ENCODE data around the gene IL17RB. TPM values are rescaled to one million over a fixed set of nuclear protein-coding genes. Genes with fewer than 3 reads are reported as not detected.

The IL17RB gene
- total and polyA plus RNA-seq, 5 donors from 2014 or later: 2.5 to 5.1 (median 3.6) TPM

DNA sequence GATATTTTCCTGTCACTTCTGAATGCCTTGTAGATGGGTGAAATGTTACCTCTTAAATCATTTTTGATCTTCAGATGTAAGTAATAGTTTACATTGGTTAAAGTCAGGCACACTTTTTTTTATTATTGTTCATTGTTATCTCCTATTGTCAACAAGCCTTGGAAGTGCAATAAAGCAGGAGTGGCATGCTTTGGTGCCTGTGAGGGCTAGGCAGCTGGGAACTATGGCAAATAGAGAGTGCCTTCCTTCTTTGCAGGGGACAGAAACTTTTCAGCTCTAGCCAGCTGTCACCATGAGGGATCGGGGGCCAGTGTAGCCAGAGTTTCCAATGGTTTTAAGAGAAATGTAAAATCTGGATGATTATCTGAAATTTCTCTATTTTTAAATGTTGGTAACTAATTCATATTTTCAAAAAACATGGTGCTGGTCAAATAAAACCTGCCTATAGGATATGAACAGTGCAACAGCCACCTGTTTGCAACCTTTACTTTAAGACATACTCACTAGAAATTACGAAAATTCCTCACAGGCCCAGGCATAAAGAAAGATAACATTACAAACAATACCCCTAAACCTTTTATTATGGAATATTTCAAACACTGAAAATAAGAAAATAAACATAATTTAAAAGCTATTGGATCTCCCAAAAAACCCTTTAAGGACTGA lies 54.4 kb downstream of the IL17RB start:
- DNase-seq (no peak), ATAC-seq (ENCODE audit: low read depth in 2 of 2) (no peak)
- no peaks in the 10 kb centered on the region for H3K36me3 Mint-ChIP-seq
- Histone ChIP-seq H3K4me1 (ENCODE audit: control insufficient read depth, insufficient read depth, low read length, poor library complexity, severe bottlenecking) (no peaks in the 10 kb centered on the region), H3K36me3 (ENCODE audit: control insufficient read depth, insufficient read depth, low read length) (no peaks in the 10 kb centered on the region), H3K27me3 (ENCODE audit: control insufficient read depth, insufficient read depth, low read length) (peaks cover 30% of the 10 kb centered on the region), H3K9me3 (ENCODE audit: control insufficient read depth in 2 of 2, low read length in 2 of 2) (no peaks in the 10 kb centered on the region), H3K27ac (ENCODE audit: insufficient read depth, low read length, poor library complexity, severe bottlenecking) (no peak overlapping the region), H3K4me3 (ENCODE audit: low read depth, low read length) (no peak overlapping the region)
- H3K27ac Mint-ChIP-seq: no peak overlapping the region
- no peak overlapping the region for H3K4me3 Mint-ChIP-seq
- H3K27me3 Mint-ChIP-seq: peaks cover 68% of the 10 kb centered on the region
- no peaks in the 10 kb centered on the region for H3K4me1 Mint-ChIP-seq
- H3K9me3 Mint-ChIP-seq: peaks cover 0 to 6% (median 0%) of the 10 kb centered on the region in 7 donors

GRCh38 chr3:53902067-53902466 lies 55.7 kb downstream of the IL17RB start:
- Histone ChIP-seq H3K4me3 (ENCODE audit: low read depth, low read length) (no peak overlapping the region), H3K27me3 (ENCODE audit: control insufficient read depth, insufficient read depth, low read length) (peaks cover 26% of the 10 kb centered on the region), H3K4me1 (ENCODE audit: control insufficient read depth, insufficient read depth, low read length, poor library complexity, severe bottlenecking) (no peaks in the 10 kb centered on the region), H3K36me3 (ENCODE audit: control insufficient read depth, insufficient read depth, low read length) (no peaks in the 10 kb centered on the region), H3K27ac (ENCODE audit: insufficient read depth, low read length, poor library complexity, severe bottlenecking) (no peak overlapping the region), H3K9me3 (ENCODE audit: control insufficient read depth in 2 of 2, low read length in 2 of 2) (no peaks in the 10 kb centered on the region)
- H3K4me3 Mint-ChIP-seq: no peak overlapping the region
- H3K27ac Mint-ChIP-seq: no peak overlapping the region
- peaks cover 0 to 7% (median 1%) of the 10 kb centered on the region in 7 donors for H3K9me3 Mint-ChIP-seq
- DNase-seq (no peak), ATAC-seq (ENCODE audit: low read depth in 2 of 2) (no peak)
- H3K36me3 Mint-ChIP-seq: no peaks in the 10 kb centered on the region
- H3K4me1 Mint-ChIP-seq: no peaks in the 10 kb centered on the region
- peaks cover 73% of the 10 kb centered on the region for H3K27me3 Mint-ChIP-seq

- Mint-ChIP-seq H3K36me3 (no peaks in the 10 kb centered on the region), H3K27me3 (peaks cover 73% of the 10 kb centered on the region), H3K4me1 (no peaks in the 10 kb centered on the region), H3K27ac (no peak overlapping the region), H3K9me3 (peaks cover 0 to 8% (median 1%) of the 10 kb centered on the region in 7 donors), H3K4me3 (no peak overlapping the region)
- Histone ChIP-seq H3K36me3 (ENCODE audit: control insufficient read depth, insufficient read depth, low read length) (no peaks in the 10 kb centered on the region), H3K4me1 (ENCODE audit: control insufficient read depth, insufficient read depth, low read length, poor library complexity, severe bottlenecking) (no peaks in the 10 kb centered on the region), H3K27me3 (ENCODE audit: control insufficient read depth, insufficient read depth, low read length) (peaks cover 22% of the 10 kb centered on the region), H3K9me3 (ENCODE audit: control insufficient read depth in 2 of 2, low read length in 2 of 2) (no peaks in the 10 kb centered on the region), H3K27ac (ENCODE audit: insufficient read depth, low read length, poor library complexity, severe bottlenecking) (no peak overlapping the region), H3K4me3 (ENCODE audit: low read depth, low read length) (no peak overlapping the region)
- ATAC-seq (ENCODE audit: low read depth in 2 of 2) (no peak), DNase-seq (no peak)
Observed at GRCh38 chr3:53902711-53903110, 56.3 kb downstream of the IL17RB start.

GRCh38 chr3:53913401-53913800 lies 67.0 kb downstream of the IL17RB start:
- Histone ChIP-seq H3K4me1 (ENCODE audit: control insufficient read depth, insufficient read depth, low read length, poor library complexity, severe bottlenecking) (no peaks in the 10 kb centered on the region), H3K36me3 (ENCODE audit: control insufficient read depth, insufficient read depth, low read length) (no peaks in the 10 kb centered on the region), H3K27me3 (ENCODE audit: control insufficient read depth, insufficient read depth, low read length) (peaks cover 18% of the 10 kb centered on the region), H3K4me3 (ENCODE audit: low read depth, low read length) (no peak overlapping the region), H3K9me3 (ENCODE audit: control insufficient read depth in 2 of 2, low read length in 2 of 2) (no peaks in the 10 kb centered on the region), H3K27ac (ENCODE audit: insufficient read depth, low read length, poor library complexity, severe bottlenecking) (no peak overlapping the region)
- H3K9me3 Mint-ChIP-seq: peaks cover 0 to 11% (median 2%) of the 10 kb centered on the region in 7 donors
- H3K4me3 Mint-ChIP-seq: no peak overlapping the region
- DNase-seq: no peak
- H3K27me3 Mint-ChIP-seq: peaks cover 68% of the 10 kb centered on the region
- no peak for ATAC-seq (ENCODE audit: low read depth in 2 of 2)
- H3K27ac Mint-ChIP-seq: no peak overlapping the region
- H3K36me3 Mint-ChIP-seq: no peaks in the 10 kb centered on the region
- no peaks in the 10 kb centered on the region for H3K4me1 Mint-ChIP-seq

Other genes with a start within 250 kb of the IL17RB start
- gene CHDH, start 149 bp upstream of the IL17RB start, total RNA-seq: 4.3 TPM
- gene CHDH, start 149 bp upstream of the IL17RB start, polyA plus RNA-seq: 1 to 10 TPM in 2 of 4 donors, under 1 TPM in 2; 0.45 to 1.4 (median 0.89) TPM
- gene ACTR8, start 35.6 kb downstream of the IL17RB start, total RNA-seq: 35.8 TPM
- gene ACTR8, start 35.6 kb downstream of the IL17RB start, polyA plus RNA-seq: 10 to 100 TPM; 18.5 to 24.9 (median 19.5) TPM
- gene SELENOK, start 45.3 kb downstream of the IL17RB start, total RNA-seq: 127 TPM
- 100 to 1,000 TPM; 129 to 158 (median 148) TPM for gene SELENOK, start 45.3 kb downstream of the IL17RB start, polyA plus RNA-seq